GM19043 (cell line): Measurements from ENCODE around the gene BCKDHB.

ENCODE experiments used
- ATAC-seq: cut with Tn5 transposase; IDR thresholded peaks from one replicate; pipeline ENCODE4 v1.9.1; 2021; ENCODE audit warnings: low read depth; ENCODE audit not compliant: unreplicated experiment

Gene BCKDHB

GRCh38 chr6:80319196-80319595 is 212.7 kb downstream of the BCKDHB start:
- ATAC-seq, result no peak

GRCh38 chr6:80321011-80321410 is 214.5 kb downstream of the BCKDHB start:
- no peak for ATAC-seq

- ATAC-seq, result no peak
These were observed 219.3 kb downstream of the BCKDHB start for GRCh38 chr6:80325742-80326141.

- ATAC-seq, result no peak
These were observed 222.2 kb downstream of the BCKDHB start for GRCh38 chr6:80328652-80329051.

DNA sequence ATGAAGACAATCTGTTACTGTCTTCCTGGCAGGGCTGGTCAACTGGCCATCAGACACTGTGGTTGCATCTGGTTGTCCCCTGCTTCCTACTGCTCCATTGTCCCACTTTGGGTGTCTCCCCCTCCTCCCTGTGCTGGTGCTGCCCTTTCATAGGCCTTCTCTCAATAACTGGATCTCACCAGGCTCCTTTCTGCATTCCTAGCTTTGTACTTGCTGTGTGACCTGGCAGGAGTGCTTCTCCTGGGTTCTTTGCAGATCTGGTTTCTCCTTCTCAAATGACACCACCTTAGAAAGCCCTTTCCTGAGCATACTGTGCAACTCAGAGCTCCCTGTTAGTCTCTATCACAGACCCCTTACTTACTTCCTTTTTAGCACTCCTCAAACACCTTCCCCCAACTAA is 223.0 kb downstream of the BCKDHB start:
- ATAC-seq, result no peak

- no peak for ATAC-seq
These were observed 224.5 kb downstream of the BCKDHB start for GRCh38 chr6:80330961-80331360.

- ATAC-seq, result no peak
These were observed 225.1 kb downstream of the BCKDHB start for GRCh38 chr6:80331522-80331921.

DNA sequence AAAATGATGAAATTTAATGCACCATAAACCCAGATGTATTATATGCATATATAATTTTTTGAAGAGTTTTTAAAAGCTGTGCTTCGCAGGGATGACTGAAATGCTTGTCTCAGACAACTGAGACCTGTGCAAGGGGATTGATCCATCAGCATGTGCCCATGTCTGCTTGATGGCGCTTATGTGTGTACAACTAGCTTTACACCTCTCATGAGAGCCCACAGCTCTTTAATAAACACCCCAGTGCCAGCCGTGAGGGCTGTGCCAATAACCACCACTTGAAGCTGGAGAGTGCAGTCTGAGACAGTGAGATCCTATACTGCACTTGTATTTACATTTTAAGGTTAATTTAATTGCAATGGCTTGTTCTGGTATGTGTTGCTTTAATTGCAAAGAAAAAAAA is 225.5 kb downstream of the BCKDHB start:
- ATAC-seq, result no peak

DNA sequence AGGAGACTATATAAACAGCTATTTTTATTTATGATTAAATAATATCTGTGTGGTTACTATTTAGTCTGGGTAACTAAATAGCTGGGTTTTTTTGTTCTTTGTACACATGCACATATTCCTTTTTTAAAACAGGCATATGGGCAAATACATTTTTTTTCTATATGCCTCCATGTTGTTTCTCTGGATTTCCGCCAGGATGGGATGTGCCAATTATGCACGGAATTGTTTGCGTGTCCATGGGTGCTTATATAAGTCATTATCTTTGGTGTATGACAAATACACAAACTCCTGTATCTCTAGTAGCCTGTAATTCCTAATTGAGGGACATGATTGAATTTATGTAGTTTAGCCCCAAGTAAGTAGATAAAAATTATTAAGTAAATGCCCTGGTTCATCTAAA is 226.9 kb downstream of the BCKDHB start:
- ATAC-seq, result no peak

DNA sequence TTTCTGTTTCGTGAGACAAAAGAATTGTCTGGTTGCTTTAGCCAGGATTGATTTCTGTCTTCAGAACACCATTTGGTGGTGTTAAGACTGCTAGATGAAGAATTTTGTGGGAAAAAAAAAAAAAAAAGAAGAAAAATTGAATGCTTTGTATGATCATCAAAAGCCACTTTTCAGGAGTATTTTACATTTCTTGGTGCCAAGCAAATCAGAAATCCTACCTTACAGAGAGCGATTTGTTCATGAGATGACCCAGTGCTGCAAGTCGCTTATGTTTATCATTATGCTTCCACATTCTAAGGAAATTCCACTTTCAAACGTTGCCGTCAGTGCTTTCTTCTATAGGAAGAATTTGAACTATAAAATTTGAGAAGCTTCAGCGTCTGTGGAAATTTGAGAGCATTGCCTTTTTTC is 228.7 kb downstream of the BCKDHB start:
- ATAC-seq, result no peak

GRCh38 chr6:80336911-80337310 is 230.4 kb downstream of the BCKDHB start:
- ATAC-seq, result no peak

DNA sequence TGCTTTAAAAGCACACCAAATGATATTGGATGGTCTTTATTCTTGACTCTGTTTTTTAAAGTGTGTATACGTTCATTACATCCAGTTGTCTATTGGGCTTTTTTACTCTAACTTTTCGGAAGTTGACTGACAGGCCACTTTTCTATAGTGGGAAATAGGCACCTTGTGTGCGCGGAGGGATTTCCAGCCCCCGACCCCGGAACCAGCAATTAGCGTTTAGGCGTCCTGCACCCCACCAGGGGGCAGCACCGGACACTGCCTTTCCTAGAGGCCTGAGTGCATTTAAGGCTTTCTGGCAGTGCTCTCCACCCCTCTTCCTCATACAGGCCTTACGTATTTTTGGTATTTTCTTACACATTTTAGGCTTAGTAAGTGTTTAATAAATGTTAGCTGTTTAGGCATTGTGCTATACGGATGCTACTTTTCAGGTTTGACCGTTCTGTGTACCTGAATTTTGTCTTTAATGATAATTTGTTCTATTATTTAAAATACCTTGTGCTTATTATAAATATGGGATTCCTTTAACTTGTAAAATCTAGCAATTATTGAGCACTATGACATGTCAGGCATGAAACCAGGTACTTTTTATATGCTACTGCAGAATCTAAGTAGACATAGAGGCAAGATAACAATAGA is 231.8 kb downstream of the BCKDHB start:
- peak; percentile 83 for ATAC-seq

- ATAC-seq, result no peak
These were observed 232.9 kb downstream of the BCKDHB start for GRCh38 chr6:80339421-80339820.

DNA sequence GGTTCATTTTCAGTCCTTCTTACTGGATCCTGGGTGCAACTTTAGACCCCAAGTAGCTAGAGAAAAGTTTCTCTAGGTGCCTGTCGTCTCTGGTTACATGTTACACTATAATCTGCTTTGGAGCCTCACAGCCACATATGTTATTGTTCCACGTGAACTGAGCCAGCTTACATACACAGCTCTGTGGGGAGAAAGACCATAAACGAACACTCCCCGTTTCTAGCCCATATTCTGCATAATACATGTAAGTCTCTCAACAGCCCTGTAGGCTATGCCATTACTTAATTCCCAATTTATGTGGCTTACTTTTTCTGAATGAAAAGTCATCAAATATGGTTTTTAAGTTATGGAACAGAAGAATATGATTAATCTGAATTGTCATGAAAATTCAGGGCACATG is 233.8 kb downstream of the BCKDHB start:
- no peak for ATAC-seq

- no peak for ATAC-seq
These were observed 234.2 kb downstream of the BCKDHB start for GRCh38 chr6:80340686-80341085.

DNA sequence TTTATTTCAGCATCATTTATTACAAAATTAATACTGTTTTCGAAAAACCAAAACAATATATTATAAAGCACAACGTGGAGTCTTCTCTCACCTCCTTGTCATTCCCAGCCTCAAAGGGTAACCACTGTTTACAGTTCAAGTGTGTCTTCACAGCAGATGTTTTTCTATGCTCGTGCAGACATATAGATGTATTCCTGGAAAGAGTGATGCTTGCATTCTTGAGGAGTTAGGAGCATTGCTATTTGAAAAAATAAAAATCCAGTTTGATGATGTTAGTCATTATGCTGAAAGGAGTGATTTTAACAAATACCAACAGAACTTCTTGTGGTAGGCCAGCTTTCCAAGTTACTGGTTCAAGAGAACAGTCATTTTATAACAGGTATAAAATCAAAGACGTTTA is 234.9 kb downstream of the BCKDHB start:
- ATAC-seq, result no peak

DNA sequence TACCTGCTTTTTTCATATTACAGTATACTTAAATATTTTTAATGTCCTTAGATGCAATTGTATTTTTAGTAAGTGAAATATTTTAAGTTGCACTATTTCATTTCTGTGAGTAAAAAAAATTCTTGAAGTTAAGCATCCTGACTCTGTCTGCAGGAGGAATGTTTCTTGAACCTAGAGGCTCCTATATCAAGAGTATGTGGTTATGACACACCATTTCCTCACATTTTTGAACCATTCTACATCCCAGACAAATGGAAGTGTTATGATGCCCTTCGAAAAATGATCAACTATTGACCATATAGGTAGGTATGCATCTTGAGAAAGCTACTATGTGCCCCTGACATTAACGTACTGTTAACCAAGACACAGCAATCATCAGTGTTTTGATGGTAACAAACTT is 237.0 kb downstream of the BCKDHB start:
- ATAC-seq, result no peak

DNA sequence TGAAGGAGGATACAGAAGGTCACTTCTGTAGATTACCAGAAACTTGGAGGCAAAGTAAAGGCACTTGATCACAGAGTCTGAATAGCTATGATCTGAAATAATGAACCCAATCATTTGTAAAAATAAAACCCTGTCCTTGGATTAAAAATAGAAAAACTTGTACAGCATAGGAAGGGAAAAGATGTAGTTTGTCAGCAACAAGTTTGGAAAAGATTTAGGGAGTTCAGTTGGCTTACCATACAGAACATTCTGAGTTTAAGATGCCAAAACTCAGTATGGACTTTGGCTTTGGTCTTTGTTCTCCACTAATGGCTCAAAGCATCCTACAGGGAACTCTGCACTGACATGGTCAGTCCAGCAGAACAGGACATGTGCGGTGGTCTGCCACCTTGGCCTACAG is 240.6 kb downstream of the BCKDHB start:
- no peak for ATAC-seq

DNA sequence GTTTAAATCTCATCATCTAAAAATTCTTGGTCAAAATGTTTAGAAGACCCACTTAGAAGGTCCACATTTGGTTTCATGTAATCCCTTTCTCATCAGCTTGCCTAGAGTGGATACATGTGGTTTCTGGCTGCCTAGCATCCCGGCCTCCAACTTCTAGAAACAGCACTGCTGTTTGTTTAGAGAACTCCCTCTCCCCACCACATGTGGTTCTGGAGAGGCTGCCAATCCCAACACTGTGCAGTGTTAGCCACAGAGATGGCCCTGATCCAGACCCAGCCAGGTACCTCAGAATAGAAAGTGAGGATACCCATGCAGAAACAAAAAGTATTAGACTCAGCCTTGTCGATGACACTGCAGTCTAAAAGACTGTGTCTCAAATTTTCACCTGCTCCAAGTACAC is 241.8 kb downstream of the BCKDHB start:
- no peak for ATAC-seq

GRCh38 chr6:80356000-80356399 is 249.5 kb downstream of the BCKDHB start:
- no peak for ATAC-seq

GRCh38 chr6:80356545-80356944 is 250.1 kb downstream of the BCKDHB start:
- no peak for ATAC-seq

DNA sequence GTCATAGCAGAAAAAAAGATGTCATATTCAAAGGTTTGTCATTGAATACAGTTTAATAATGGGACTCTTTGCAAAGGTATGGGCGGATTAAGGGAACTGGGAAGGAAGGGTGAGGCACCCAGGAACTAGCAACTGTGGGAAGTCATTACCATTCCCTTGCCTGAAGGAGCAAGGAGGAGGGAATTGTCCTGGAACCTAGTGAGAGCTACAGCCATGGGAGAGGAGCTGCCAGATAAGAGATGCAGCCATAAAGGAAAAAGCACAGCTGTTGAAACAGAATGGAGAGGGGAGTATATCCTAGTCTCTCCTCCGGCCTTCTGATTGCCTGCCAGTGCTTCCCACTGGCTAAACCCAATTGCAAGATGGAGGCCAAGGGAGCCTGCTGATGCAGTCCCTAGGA is 250.6 kb downstream of the BCKDHB start:
- no peak for ATAC-seq

DNA sequence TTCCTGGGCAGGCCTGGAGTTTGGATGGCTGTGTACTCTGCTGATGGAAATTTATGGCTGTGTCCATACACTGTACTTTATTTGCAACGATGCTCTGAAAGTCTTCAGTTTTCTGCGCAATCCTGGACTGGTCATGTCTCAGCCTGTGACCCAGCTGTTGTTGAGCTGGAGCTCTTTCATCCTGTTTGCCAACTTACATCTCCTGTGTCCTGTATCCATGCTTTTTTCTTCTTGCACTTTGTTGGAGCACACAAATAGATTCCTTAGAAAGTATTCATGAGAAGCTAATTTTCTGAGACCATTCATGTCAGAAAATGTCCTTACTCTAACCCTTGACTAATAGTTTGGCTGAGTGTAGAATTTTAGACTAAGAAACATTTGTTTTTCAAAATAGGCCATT is 251.2 kb downstream of the BCKDHB start:
- no peak for ATAC-seq
